HG03060 (cell line): Measurements from ENCODE around the gene ESPL1.
"Not testable (repeated sequence)": the region's sequence is repeated elsewhere in the genome, so short reads cannot be mapped to it uniquely, and the experiment has no call there.

Experiments used
- ATAC-seq: cut with Tn5 transposase; IDR thresholded peaks from one replicate; pipeline ENCODE4 v1.9.1; 2021; ENCODE audit warnings: low read depth, moderate number of reproducible peaks; ENCODE audit not compliant: unreplicated experiment

The ESPL1 gene

DNA sequence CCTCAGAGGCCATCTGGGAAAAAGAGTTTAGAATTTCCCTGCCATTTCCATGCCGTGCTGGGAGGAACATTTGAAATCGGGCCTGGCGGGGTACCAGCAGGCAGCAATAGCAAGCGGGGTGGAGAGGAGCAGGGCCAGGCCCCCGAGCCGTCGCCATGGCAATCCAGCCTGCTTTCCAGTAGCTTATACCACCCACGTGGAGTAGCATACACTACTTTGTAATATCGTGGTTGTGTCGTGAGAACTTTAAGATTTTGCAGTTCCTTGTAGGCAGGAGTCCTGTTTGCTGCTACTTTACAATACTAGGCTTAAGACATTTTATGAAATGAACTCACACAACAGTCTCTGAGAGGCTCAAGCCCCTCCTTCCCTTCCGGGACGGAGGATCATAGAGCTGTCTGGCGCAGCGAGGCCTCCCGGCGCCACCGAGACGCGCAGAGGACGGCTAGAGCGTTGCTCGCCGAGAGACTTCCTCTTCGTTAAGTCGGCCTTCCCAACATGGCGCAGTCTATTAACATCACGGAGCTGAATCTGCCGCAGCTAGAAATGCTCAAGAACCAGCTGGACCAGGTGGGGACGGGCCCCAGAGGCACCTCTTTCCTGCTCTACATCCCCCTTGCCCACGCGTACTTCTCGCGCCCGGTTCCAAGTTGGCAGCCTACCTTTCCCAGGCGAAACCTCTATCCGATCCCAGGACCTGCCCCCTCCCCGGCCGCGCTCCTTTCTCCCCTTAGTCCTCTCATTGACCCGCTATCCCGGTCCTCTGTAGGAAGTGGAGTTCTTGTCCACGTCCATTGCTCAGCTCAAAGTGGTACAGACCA lies 27.2 kb downstream of the ESPL1 start, which contains the start of gene PFDN5:
Gene PFDN5, plus strand, starts transcription at position 473 of the 821 bp plus-strand sequence. Its CDS starts 26 bp downstream, at position 499.
- peak; percentile 58 for ATAC-seq

DNA sequence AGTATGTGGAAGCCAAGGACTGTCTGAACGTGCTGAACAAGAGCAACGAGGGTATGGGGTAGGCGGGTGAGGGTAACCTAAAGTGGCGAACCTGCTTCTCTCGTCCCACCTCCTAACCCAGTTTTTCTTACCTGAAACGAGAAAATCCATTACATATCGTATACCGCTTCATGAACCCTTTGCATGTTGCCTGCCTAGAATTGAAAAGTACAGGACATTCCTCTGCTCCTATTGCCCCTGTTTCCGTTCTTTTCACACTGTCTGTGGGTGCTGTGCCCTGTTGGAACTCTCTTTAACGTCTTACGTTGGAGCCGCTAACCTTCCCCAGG lies 27.8 kb downstream of the ESPL1 start:
- ATAC-seq = no peak

DNA sequence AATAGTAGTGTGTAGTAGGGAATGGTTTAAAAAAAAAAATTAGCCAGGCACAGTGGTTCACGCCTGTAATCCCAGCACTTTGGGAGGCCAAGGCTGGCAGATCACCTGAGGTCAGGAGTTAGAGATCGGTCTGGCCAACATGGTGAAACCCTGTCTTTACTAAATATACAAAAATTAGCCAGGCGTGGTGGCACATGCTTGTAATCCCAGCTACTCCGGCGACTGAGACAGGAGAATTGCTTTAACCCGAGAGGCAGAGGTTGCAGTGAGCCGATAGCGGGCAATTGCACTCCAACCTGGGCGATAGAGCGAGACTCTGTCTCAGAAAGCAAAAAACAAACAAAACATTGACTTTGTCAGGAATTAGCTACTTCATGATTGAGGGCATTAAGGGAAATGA lies 29.0 kb downstream of the ESPL1 start:
- not testable (repeated sequence) for ATAC-seq

DNA sequence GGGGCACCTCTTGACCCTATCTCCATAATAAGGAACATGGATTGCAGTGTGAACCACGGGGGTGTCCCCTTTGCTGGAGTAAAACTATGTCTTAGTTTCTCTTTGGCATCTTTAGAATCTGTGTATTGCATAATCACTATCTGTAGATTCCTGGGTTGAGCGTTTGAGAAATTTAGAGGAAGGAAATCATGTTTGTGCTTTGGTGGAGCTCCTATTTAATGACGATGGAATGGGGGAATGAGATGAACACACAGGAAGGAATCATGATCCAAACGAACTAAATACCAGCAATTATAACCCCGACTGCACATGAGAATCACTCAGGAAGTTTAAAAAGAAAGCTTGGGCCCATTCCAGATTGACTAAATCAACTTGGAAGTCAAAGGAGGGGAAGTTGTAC lies 30.1 kb downstream of the ESPL1 start:
- ATAC-seq = no peak

DNA sequence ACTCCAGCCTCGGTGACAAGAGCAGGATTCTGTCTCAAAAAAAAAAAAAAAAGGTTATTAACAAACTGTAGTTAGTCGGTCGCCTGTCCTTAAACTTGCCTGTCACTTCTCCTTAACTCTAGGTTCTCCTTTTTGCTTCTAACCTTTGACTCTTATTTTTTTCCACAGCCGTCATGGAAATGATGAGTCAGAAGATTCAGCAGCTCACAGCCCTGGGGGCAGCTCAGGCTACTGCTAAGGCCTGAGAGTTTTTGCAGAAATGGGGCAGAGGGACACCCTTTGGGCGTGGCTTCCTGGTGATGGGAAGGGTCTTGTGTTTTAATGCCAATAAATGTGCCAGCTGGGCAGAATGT lies 31.0 kb downstream of the ESPL1 start:
- ATAC-seq = no peak

DNA sequence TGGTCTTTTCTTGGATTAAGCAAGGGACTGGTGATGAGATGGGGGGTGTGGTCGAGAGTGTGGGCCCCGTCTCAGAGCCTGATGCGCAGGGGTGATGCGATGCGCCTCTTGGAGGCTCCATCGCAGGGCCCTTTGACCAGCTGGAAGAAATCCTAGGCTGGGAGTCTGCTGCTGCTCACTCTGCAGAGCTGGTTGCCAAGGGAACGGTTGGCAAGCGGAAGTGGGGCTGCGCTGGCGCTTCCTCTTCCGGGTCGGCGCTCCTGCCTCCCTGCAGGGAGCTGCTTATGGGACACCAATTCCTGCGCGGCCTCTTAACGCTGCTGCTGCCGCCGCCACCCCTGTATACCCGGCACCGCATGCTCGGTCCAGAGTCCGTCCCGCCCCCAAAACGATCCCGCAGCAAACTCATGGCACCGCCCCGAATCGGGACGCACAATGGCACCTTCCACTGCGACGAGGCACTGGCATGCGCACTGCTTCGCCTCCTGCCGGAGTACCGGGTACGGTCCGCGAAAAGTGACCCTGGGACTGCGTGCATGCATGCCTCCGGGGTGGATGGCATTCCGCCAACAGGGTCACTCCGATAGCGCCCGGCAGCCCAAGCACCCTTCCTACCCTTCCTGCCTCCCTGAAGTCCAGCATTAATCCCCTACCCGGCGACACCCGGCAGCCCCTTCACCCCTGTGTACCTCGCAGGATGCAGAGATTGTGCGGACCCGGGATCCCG lies 31.5 kb downstream of the ESPL1 start, which contains the start of gene MYG1:
Gene MYG1, plus strand, starts transcription at position 242 of the 727 bp plus-strand sequence. Its CDS starts 43 bp downstream, at position 285.
- no peak for ATAC-seq

DNA sequence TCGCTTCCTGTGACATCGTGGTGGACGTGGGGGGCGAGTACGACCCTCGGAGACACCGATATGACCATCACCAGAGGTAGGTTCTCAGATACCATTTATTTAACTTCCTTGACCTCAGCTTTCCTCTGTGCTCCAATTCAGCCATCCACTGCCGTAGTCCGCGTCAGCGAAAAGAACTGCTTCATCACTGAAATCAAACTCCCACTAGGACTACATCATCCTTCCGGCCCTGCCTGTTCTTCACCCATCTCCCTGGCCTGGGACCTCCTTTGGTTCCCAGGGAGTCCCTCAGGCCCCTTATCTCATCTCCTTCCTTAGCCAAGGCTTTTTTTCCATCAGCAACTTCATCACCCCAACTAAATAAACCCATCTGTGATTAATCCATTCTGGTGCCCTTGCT lies 32.1 kb downstream of the ESPL1 start:
- no peak for ATAC-seq

DNA sequence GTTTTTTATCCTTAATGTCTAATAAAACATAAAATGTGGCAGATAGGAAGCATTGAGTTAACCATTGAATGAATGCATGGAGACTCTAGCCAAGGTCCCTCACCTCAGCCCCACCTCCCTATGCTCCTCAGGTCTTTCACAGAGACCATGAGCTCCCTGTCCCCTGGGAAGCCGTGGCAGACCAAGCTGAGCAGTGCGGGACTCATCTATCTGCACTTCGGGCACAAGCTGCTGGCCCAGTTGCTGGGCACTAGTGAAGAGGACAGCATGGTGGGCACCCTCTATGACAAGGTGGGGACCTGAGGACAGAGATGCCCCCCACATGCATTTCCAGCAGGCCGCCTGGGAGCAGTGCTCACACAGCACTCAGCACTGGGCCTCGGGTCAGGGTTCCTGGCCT lies 34.8 kb downstream of the ESPL1 start:
- ATAC-seq = no peak

DNA sequence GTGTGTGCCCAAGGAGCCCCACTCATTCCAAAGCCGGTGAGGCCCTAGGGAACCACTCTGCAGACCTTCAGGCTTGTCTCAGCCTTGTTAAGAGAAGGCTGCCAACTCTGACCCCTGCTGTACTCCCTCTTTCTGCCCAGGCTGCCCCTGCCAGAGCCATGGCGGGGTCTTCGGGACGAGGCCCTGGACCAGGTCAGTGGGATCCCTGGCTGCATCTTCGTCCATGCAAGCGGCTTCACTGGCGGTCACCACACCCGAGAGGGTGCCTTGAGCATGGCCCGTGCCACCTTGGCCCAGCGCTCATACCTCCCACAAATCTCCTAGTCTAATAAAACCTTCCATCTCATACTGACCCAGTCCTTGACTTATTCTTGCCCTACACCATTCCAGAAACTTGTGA lies 38.7 kb downstream of the ESPL1 start:
- no peak for ATAC-seq

DNA sequence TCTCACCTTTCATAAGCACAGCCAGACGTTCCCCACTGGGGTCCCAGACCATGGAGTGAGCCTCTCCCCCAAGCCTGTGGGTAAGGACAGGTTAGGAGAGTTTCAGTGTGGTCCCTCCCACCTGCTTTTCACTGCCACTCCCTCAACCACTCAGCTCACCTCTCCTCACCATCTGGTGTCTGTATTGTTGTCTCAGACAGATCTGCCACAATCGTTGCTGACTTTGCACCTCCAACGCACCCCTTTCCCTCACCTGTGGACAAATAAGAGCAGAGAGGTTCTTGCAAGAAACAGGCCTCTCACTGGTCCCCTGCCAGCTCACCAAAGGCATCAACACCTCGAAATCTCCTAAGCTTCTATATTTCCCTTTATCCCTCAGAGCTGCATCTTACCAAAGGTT lies 40.2 kb downstream of the ESPL1 start:
- no peak for ATAC-seq

DNA sequence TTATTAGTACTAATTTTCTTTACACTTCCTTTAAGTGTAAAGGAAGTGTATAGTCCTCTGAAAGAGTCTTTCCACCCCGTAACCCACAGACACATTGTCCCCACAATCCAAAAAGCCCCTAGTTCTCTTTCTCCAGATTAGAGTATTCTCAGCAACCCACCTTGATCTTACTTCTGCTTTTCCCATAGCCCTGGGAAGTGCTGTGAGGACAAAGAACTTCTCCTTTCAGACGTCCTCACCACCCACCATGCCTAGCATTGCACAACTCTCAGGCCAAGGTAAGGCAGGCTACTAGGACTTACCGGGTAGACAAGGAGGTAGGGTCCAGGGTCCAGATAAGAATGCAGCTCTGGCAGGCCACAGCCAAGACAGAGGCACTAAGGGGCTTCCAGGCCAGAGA lies 45.9 kb downstream of the ESPL1 start:
- ATAC-seq = no peak

DNA sequence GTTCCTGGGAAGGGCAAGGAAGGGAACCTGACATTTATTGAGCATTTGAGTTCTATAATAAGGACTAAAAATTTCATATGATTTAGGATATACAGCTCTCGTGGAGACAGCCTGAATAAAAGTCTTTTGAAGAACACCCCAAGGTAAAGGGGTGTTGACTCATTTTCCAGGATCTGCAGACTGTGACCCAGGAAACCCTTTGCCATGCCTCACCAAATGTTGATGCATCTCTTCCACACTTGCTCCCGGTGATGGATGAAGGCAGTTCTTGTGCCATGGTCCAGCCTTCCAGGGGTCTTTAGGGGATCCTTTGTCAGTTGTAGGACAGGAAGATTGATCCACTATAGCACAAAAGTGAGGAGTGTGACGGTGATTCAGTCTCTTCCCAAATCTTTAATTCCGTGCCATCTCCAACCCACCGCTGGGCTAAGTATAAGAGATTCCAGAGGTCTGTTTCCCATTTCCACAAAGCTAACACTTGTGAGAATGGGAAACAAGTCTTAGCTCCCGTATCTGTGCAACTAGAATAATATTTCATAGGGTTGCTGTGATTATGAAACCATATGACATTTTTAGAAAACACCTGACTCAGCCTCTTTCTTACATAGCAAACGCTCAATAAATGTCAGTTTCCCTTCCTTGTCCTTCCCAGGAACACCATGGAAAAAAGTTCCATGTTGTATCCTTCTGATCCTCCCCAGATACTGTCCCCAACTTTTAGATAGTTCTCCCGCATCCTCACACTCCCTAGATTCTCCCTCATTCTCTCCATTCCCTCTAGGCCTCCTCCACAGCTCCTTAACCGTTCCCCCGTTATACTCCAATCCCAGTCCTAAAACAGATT lies 52.5 kb downstream of the ESPL1 start:
- ATAC-seq = no peak

DNA sequence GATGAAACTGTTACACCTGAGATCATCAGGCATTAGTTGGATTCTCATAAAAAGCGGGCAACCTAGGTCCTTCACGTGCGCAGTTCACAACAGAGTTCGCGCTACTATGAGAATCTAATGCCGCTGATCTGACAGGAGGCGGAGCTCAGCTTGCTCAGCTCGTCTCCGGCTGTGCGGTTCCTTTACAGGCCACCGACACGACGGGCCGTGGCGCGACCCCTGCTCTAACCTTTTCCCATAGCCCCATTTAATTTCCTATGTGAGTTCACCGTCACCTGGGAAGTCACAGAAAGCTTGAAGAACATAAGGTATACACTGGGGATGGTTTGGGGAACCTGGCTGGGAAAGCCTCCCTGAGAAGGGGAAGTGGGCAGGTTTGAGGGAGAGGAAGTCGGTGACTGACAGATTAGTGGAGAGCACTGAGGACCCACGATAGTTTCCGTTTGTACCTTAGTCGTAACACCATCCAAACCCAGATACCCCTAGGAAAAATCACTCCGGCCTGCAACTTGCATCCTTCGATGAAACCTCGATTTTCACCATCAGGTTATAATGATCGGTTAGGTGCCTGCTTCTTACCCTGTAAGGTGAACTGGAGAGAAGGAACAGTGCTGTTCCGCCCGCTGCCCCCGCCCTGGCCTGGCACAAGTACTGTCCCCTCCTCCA lies 56.1 kb downstream of the ESPL1 start:
- ATAC-seq = no peak

DNA sequence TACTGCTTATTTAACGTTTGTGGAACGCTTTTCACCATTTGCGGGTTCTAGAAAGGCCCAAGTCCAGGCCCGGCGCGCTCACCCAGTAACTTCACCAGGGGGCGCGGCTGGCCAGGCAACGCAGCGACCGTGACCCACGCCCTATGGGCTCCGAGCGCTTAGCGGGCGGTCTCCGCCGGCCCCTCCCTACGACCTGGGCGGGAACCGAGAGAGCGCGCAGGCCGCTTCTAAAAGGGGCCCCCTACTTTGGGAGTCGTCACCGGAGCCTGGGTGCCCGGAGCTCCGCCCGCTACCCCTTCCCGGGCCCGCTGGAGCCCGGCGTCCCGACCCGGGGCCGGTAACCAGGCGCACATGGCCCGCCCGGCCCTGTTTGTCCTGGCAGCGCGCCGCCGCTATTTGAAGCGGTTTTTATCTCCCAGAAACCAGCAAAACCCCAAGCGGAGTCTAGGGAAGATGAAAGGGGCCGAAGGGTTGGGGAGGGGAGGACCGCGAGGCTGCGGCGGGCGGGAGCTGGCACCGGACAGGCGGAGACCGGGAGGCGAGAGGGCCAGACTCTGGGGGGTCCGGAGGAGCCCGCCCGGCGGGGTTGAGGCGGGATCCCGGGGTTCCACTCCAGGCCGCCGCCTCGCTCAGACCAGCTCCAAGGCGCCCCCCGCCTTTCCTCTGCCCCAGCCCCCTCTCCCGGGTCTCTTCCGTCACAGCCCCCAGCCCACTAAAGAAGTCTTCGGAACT lies 56.8 kb downstream of the ESPL1 start:
- peak; percentile 34 for ATAC-seq

DNA sequence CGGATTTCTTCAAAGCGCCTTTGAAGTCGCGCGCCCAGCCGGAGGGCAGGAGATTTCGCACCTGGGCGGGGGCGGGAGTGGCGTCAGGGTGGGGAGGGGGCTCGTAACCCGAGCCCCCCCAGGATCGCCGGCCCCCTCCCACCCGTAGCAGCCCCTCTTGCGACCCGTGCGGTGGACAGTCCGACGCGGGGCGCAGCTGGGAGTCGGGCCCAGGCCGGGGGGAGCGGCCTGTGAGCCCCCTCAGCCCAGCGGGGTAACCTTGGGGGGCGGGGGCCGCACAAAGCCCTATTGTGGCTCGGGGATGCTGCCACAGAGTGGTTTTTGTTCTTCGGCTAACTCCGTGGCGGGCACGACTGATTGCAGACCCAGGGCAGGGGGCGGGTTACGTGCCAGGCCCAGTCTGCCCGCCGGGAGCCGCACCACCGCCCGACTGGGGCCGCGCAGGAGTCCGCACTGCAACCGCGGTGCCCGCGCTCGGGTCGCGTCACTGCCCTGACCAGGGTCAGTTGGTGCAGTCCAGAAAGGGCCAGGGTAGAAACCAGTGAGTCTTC lies 57.5 kb downstream of the ESPL1 start:
- ATAC-seq = no peak

DNA sequence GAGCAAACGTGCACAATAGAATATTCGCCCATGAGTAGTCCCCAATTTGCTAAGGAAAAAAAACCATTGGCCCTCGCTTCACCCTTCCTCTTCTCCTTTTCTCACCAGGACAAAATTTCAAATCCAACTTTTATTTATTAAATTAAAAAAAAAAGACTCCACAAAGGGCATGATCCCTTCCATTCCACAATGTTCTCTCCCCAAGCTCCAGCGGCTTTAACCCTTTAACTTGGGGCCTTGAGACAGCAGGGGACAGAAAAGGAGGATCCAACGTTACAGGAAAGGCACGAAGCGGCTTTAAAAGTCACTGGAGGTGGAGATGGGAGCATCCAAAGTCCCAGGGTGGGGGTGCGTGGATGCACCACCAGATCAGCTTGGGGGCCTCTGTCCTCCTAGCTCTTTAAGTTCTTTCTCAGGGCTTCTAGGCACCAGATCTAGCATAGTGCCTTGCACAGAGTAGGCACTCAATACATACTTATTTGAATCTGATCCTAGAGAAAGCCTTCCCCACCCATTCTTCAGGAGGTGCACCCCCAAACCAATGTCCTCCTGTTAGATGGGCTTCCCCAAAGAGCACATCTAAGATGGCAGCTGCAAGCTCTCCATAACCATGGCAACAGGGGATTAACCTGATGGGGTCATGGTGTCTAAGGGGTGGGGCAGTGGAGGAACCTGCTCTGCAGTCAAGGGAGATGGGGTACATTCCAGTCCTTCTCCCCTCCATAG lies 58.5 kb downstream of the ESPL1 start:
- ATAC-seq = no peak

DNA sequence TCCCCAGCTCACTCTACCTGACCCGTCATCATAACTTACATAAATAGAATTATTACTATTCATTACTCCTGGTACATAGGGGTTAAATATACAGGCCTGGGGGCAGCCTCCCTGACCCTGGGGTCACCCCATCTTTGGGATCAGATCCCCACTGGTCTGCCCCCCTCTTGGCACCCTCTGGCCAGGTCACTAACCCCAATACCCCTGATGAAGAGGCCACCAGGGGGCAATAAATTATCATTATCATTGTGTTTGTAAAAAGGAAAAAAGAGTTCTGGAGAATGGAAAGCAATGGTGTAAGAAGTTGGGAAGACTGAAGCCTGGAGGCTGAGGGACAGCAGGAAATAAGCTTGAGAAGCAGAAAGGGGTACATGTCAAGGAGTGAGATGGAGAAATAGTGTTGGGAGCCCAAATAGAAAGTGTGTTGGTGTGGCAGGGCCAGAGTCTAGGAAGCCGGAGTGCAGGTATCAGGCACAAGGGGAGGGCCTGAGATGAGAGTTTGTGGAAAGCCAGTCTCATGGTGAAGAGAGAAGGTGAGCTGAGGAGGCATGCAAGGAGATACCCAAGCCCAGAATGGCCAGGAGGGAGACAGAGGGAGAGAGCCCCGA lies 59.4 kb downstream of the ESPL1 start:
- ATAC-seq = no peak

DNA sequence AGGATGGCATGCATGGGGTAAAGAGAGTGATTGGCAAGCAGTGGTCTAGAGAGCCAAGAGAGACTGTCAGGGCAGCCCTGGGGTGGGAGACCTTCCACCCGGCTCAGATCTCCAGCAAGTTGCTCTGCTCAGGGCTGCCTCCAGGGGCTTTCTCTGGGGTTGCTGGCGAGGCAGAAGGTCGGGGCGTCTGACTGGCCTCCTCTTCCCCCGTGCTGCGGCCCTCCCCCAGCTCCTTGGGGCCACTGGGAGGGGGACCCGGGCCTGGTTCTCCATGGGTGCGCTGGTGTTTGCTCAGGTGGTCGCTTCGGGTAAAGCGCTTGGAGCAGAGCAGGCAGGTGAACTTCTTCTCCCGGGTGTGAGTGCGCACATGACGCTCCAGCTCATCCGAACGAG lies 59.9 kb downstream of the ESPL1 start:
- ATAC-seq = no peak

DNA sequence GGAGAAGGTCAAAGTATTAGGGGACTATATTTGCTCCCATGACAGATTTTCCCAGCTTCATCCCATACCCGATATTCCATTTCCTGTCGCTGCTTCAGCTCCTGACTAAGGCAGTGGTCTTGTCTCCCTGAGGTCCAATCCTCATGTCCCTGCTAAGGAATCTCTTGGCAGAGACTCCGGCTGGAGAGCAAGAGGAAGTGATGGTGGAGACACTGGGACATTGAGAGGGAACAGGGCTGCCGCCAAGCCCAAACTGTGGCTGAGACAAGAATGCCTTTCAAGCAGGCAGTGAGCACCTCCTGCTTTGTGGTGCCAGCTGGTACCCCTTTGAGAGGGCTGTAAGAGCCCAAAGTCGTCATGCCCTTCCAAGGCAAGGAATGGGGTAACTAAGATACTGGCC lies 62.6 kb downstream of the ESPL1 start:
- ATAC-seq = no peak
